ENCODE results near the gene URGCP.
"Not testable (repeated sequence)": the region's sequence is repeated elsewhere in the genome, so short reads cannot be mapped to it uniquely, and the experiment has no call there.

Gene URGCP

GRCh38 chr7:43904533-43905208, 1.7 kb downstream of the URGCP start:
- no peak for ATAC-seq (replicated peaks)
- Mint-ChIP-seq H3K27me3 (no peaks in the 10 kb centered on the region), H3K4me3 (peak overlapping the region; percentile 93 to 96), H3K9me3 (no peaks in the 10 kb centered on the region), H3K27ac (peak overlapping the region; percentile 55 to 93), H3K36me3 (ENCODE audit: insufficient read depth) (peaks cover 5% of the 10 kb centered on the region), H3K4me1 (ENCODE audit: low read depth in 2 of 2) (peaks cover 29 to 37% of the 10 kb centered on the region in 2 donors)
- no peak for DNase-seq

- Mint-ChIP-seq H3K27ac (peak overlapping the region in 1 of 2 donors; percentile 56), H3K4me1 (ENCODE audit: low read depth in 2 of 2) (peaks cover 29 to 37% of the 10 kb centered on the region in 2 donors), H3K4me3 (peak overlapping the region in 1 of 2 donors; percentile 21), H3K27me3 (no peaks in the 10 kb centered on the region), H3K36me3 (ENCODE audit: insufficient read depth) (peaks cover 5% of the 10 kb centered on the region), H3K9me3 (no peaks in the 10 kb centered on the region)
- no peak for DNase-seq
- no peak for ATAC-seq (replicated peaks)
Observed at GRCh38 chr7:43902542-43903054, 3.8 kb downstream of the URGCP start.

GRCh38 chr7:43898571-43898970, 7.8 kb downstream of the URGCP start:
- not testable (repeated sequence) for H3K9me3 Mint-ChIP-seq; H3K27ac Mint-ChIP-seq; H3K27me3 Mint-ChIP-seq; DNase-seq; ATAC-seq (replicated peaks); H3K4me3 Mint-ChIP-seq; H3K36me3 Mint-ChIP-seq (ENCODE audit: insufficient read depth)
- H3K4me1 Mint-ChIP-seq (ENCODE audit: low read depth in 2 of 2): peaks cover 28 to 46% of the 10 kb centered on the region in 2 donors

GRCh38 chr7:43895847-43896415, 10.5 kb downstream of the URGCP start:
- Mint-ChIP-seq H3K9me3 (no peaks in the 10 kb centered on the region), H3K4me3 (no peak overlapping the region), H3K36me3 (ENCODE audit: insufficient read depth) (peaks cover 11% of the 10 kb centered on the region), H3K27ac (peak overlapping the region in 1 of 2 donors; percentile 3), H3K4me1 (ENCODE audit: low read depth in 2 of 2) (peaks cover 29 to 42% of the 10 kb centered on the region in 2 donors), H3K27me3 (no peaks in the 10 kb centered on the region)
- DNase-seq (no peak), ATAC-seq (replicated peaks) (no peak)

GRCh38 chr7:43891069-43891955, 15.1 kb downstream of the URGCP start:
- Mint-ChIP-seq H3K36me3 (ENCODE audit: insufficient read depth) (peaks cover 11% of the 10 kb centered on the region), H3K4me1 (ENCODE audit: low read depth in 2 of 2) (peaks cover 36 to 54% of the 10 kb centered on the region in 2 donors), H3K27ac (no peak overlapping the region), H3K9me3 (no peaks in the 10 kb centered on the region), H3K27me3 (no peaks in the 10 kb centered on the region), H3K4me3 (peak overlapping the region in 1 of 2 donors; percentile 14)
- DNase-seq: no peak
- no peak for ATAC-seq (replicated peaks)

GRCh38 chr7:43890468-43890867, 15.9 kb downstream of the URGCP start:
- H3K9me3 Mint-ChIP-seq: no peaks in the 10 kb centered on the region
- no peak overlapping the region for H3K4me3 Mint-ChIP-seq
- no peak overlapping the region for H3K27ac Mint-ChIP-seq
- no peaks in the 10 kb centered on the region for H3K27me3 Mint-ChIP-seq
- peaks cover 14% of the 10 kb centered on the region for H3K36me3 Mint-ChIP-seq (ENCODE audit: insufficient read depth)
- DNase-seq: no peak
- no peak for ATAC-seq (replicated peaks)
- H3K4me1 Mint-ChIP-seq (ENCODE audit: low read depth in 2 of 2): peaks cover 33 to 50% of the 10 kb centered on the region in 2 donors

GRCh38 chr7:43888993-43889945, 17.1 kb downstream of the URGCP start:
- no peak for DNase-seq

GRCh38 chr7:43884617-43885016, 21.8 kb downstream of the URGCP start:
- no peak overlapping the region for H3K4me3 Mint-ChIP-seq
- H3K27me3 Mint-ChIP-seq: no peaks in the 10 kb centered on the region
- ATAC-seq (replicated peaks) (no peak), DNase-seq (no peak)
- no peak overlapping the region for H3K27ac Mint-ChIP-seq
- H3K4me1 Mint-ChIP-seq (ENCODE audit: low read depth in 2 of 2): peaks cover 2 to 9% of the 10 kb centered on the region in 2 donors
- H3K36me3 Mint-ChIP-seq (ENCODE audit: insufficient read depth): peaks cover 32% of the 10 kb centered on the region
- no peaks in the 10 kb centered on the region for H3K9me3 Mint-ChIP-seq

More at GRCh38 chr7:43888993-43889945, 17.1 kb downstream of the URGCP start:
- Mint-ChIP-seq H3K36me3 (ENCODE audit: insufficient read depth) (peaks cover 20% of the 10 kb centered on the region), H3K9me3 (no peaks in the 10 kb centered on the region), H3K4me3 (no peak overlapping the region), H3K4me1 (ENCODE audit: low read depth in 2 of 2) (peaks cover 31 to 43% of the 10 kb centered on the region in 2 donors), H3K27ac (peak overlapping the region; percentile 15 to 57), H3K27me3 (no peaks in the 10 kb centered on the region)
- no peak for ATAC-seq (replicated peaks)

- H3K36me3 Mint-ChIP-seq (ENCODE audit: insufficient read depth): peaks cover 36% of the 10 kb centered on the region
- no peaks in the 10 kb centered on the region for H3K27me3 Mint-ChIP-seq
- H3K4me1 Mint-ChIP-seq (ENCODE audit: low read depth in 2 of 2): peaks cover 0 to 6% of the 10 kb centered on the region in 2 donors
- DNase-seq: no peak
- H3K4me3 Mint-ChIP-seq: no peak overlapping the region
- H3K9me3 Mint-ChIP-seq: no peaks in the 10 kb centered on the region
- ATAC-seq (replicated peaks): no peak
- no peak overlapping the region for H3K27ac Mint-ChIP-seq
Observed at GRCh38 chr7:43884209-43884608, 22.2 kb downstream of the URGCP start.

GRCh38 chr7:43880596-43880995, 25.8 kb downstream of the URGCP start:
- no peaks in the 10 kb centered on the region for H3K9me3 Mint-ChIP-seq
- ATAC-seq (replicated peaks): no peak
- H3K27me3 Mint-ChIP-seq: no peaks in the 10 kb centered on the region
- peaks cover 56% of the 10 kb centered on the region for H3K36me3 Mint-ChIP-seq (ENCODE audit: insufficient read depth)
- H3K4me1 Mint-ChIP-seq (ENCODE audit: low read depth in 2 of 2): no peaks in the 10 kb centered on the region
- H3K4me3 Mint-ChIP-seq: no peak overlapping the region
- DNase-seq: no peak
- H3K27ac Mint-ChIP-seq: no peak overlapping the region

GRCh38 chr7:43879477-43879876, 26.9 kb downstream of the URGCP start:
- Mint-ChIP-seq H3K9me3 (no peaks in the 10 kb centered on the region), H3K27ac (peak overlapping the region in 1 of 2 donors; percentile 36), H3K36me3 (ENCODE audit: insufficient read depth) (peaks cover 50% of the 10 kb centered on the region), H3K4me1 (ENCODE audit: low read depth in 2 of 2) (no peaks in the 10 kb centered on the region), H3K27me3 (no peaks in the 10 kb centered on the region), H3K4me3 (no peak overlapping the region)
- DNase-seq (no peak), ATAC-seq (replicated peaks) (no peak)

GRCh38 chr7:43878867-43879266, 27.5 kb downstream of the URGCP start:
- Mint-ChIP-seq H3K27me3 (no peaks in the 10 kb centered on the region), H3K36me3 (ENCODE audit: insufficient read depth) (peaks cover 49% of the 10 kb centered on the region), H3K9me3 (no peaks in the 10 kb centered on the region), H3K4me3 (no peak overlapping the region), H3K4me1 (ENCODE audit: low read depth in 2 of 2) (no peaks in the 10 kb centered on the region), H3K27ac (peak overlapping the region in 1 of 2 donors; percentile 36)
- DNase-seq: no peak
- ATAC-seq (replicated peaks): no peak

Measured in effector memory CD8-positive, alpha-beta T cell (primary cell).